GM18498 (cell line): ENCODE results near the gene NBAS.
"Not testable (repeated sequence)": the region's sequence is repeated elsewhere in the genome, so short reads cannot be mapped to it uniquely, and the experiment has no call there.

Experiments
- ATAC-seq: cut with Tn5 transposase; IDR thresholded peaks from one replicate; pipeline ENCODE4 v1.9.1; 2021; ENCODE audit warnings: mild to moderate bottlenecking, moderate library complexity; ENCODE audit not compliant: unreplicated experiment

The NBAS gene

GRCh38 chr2:15481000-15481399 is 80.1 kb downstream of the NBAS start:
- no peak for ATAC-seq

- no peak for ATAC-seq
These were observed 80.6 kb downstream of the NBAS start for GRCh38 chr2:15480552-15480951.

GRCh38 chr2:15472876-15473275 is 88.3 kb downstream of the NBAS start:
- ATAC-seq: no peak

- ATAC-seq: no peak
These were observed 89.0 kb downstream of the NBAS start for GRCh38 chr2:15472133-15472532.

- ATAC-seq: no peak
These were observed 89.5 kb downstream of the NBAS start for GRCh38 chr2:15471606-15472005.

GRCh38 chr2:15460112-15460620 is 101.0 kb downstream of the NBAS start:
- ATAC-seq: no peak

- ATAC-seq: no peak
These were observed 102.9 kb downstream of the NBAS start for GRCh38 chr2:15458277-15458676.

- ATAC-seq: no peak
These were observed 103.3 kb downstream of the NBAS start for GRCh38 chr2:15457868-15458267.

- ATAC-seq: no peak
These were observed 104.8 kb downstream of the NBAS start for GRCh38 chr2:15456352-15456751.

GRCh38 chr2:15450808-15451207 is 110.3 kb downstream of the NBAS start:
- no peak for ATAC-seq

GRCh38 chr2:15449556-15450236 is 111.4 kb downstream of the NBAS start:
- ATAC-seq: no peak

GRCh38 chr2:15448250-15448839 is 112.8 kb downstream of the NBAS start:
- no peak for ATAC-seq

- ATAC-seq: no peak
These were observed 113.8 kb downstream of the NBAS start for GRCh38 chr2:15447381-15447780.

- no peak for ATAC-seq
These were observed 114.2 kb downstream of the NBAS start for GRCh38 chr2:15446961-15447360.

- no peak for ATAC-seq
These were observed 115.1 kb downstream of the NBAS start for GRCh38 chr2:15445891-15446562.

- not testable (repeated sequence) for ATAC-seq
These were observed 121.2 kb downstream of the NBAS start for GRCh38 chr2:15439768-15440524.

GRCh38 chr2:15439366-15439765 is 121.8 kb downstream of the NBAS start:
- not testable (repeated sequence) for ATAC-seq

GRCh38 chr2:15436195-15436594 is 124.9 kb downstream of the NBAS start:
- ATAC-seq: no peak

GRCh38 chr2:15435474-15435873 is 125.7 kb downstream of the NBAS start:
- no peak for ATAC-seq

GRCh38 chr2:15432642-15433256 is 128.4 kb downstream of the NBAS start:
- ATAC-seq: no peak

GRCh38 chr2:15429032-15429431 is 132.1 kb downstream of the NBAS start:
- no peak for ATAC-seq
